IPS-18a (cell line): ENCODE data around the gene RMC1.

Source experiments
- H3K27ac ChIP-seq: one replicate; pipeline ENCODE4 v1.5.1; 2013; ENCODE audit warnings: low read length
- H3K27me3 ChIP-seq: one replicate; pipeline ENCODE4 v1.6.1; 2013; ENCODE audit warnings: mild to moderate bottlenecking, low read length; ENCODE audit not compliant: control insufficient read depth, insufficient read depth
- H3K36me3 ChIP-seq: one replicate; pipeline ENCODE4 v1.6.1; 2013; ENCODE audit warnings: low read depth, low read length; ENCODE audit not compliant: control insufficient read depth
- H3K4me1 ChIP-seq: one replicate; pipeline ENCODE4 v1.6.1; 2013; ENCODE audit warnings: low read depth, low read length; ENCODE audit not compliant: control insufficient read depth
- H3K4me3 ChIP-seq: one replicate; pipeline ENCODE4 v1.5.1; 2013; ENCODE audit warnings: low read length
- H3K9ac ChIP-seq: one replicate; pipeline ENCODE4 v1.6.1; 2013; ENCODE audit warnings: mild to moderate bottlenecking, low read length, moderate library complexity
- H3K9me3 ChIP-seq: one replicate; pipeline ENCODE4 v1.6.1; 2013; ENCODE audit warnings: low read depth, low read length; ENCODE audit not compliant: control insufficient read depth

The RMC1 gene

DNA sequence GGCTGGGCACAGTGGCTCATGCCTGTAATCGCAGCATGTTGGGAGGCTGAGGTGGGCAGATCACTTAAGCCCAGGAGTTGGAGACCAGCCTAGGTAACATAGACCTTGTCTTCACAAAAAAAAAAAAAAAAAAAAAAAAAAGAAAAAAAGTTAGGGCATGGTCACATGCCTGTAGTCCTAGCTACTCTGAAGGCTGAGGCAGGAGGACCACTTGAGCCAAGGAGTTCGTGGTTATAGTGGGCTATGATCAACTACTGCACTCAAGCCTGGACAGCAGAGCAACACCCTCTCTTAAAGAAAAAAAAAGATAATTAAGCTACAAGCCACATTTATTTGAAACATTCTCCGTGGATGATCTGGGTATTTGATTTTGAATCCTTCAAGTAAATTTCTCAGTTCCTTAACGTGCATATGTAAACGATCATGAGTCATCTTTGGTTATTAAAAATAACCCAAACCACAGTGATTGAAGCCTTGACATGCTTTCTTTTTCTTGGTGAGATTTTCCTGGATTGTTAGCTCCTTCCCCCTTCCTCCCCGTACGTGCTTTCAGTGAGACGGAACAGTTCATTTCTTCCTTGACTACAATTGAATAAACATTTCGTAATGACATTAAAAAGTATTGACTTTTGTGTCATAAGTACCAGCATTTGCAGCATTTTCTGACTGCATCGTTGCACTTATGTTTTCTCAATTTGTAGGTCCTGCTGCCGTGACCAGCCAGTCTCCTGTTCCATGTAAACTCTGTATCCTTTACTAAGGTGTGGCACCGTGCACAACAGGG lies 20.3 kb downstream of the RMC1 start:
- Histone ChIP-seq H3K4me3 (no peak overlapping the region), H3K9me3 (no peaks in the 10 kb centered on the region), H3K9ac (no peak overlapping the region), H3K4me1 (no peaks in the 10 kb centered on the region), H3K36me3 (peaks cover 68% of the 10 kb centered on the region), H3K27ac (no peak overlapping the region), H3K27me3 (no peaks in the 10 kb centered on the region)

DNA sequence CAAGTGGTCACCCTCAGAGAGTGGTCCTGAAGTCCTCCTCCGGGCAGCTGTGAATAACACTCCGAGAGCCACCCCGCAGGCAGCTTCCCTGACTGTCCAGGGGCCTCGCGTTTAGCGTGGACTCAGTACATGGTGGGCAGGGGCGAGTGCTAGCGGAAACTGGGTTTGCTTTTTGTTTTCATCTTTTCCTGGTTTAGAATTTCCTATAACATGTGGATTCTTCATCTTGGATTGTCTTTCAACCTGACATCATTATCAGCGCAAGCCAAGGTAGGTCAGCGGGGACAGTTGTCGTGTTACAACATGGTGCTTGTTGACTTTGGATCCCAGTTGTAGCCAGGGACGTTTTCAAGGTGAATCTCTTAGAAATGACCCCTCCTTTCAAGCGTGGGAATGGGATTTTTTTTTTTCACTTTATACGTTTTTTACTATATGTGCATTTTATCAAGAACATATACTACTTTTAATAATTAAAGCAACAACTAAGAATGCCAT lies 20.9 kb downstream of the RMC1 start:
- Histone ChIP-seq H3K4me3 (no peak overlapping the region), H3K36me3 (peaks cover 68% of the 10 kb centered on the region)

DNA sequence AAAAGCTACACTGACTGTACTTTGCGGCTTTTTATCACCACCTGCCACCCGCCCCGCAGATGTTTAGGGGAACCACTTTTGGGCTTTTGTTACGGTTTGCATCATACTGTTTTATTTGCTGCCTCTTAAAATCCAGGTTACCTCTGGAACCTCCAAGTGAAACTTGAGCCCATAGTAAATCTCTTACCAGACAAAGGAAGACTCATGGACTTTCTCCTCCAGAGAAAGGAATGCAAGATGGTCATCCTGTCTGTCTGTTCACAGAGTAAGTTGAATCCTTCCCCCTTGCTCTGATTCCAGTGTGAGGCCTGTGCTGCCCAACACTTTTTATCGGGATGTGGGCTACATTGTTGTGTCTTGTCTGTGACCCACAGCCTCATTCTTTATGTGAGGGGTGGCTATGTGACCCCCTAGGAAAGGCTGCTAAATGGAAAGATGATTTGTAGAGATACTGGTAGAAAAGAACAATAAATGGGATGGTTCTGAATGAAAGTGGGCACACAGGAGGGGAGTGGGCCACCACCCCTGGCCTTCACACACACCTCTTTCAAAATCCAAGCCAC lies 23.3 kb downstream of the RMC1 start:
- no peak overlapping the region for H3K27ac ChIP-seq
- H3K27me3 ChIP-seq: no peaks in the 10 kb centered on the region
- H3K9me3 ChIP-seq: no peaks in the 10 kb centered on the region
- no peak overlapping the region for H3K9ac ChIP-seq
- H3K4me3 ChIP-seq: no peak overlapping the region
- no peaks in the 10 kb centered on the region for H3K4me1 ChIP-seq
- H3K36me3 ChIP-seq: peaks cover 80% of the 10 kb centered on the region

More for the DNA sequence above, 20.9 kb downstream of the RMC1 start:
- Histone ChIP-seq H3K9ac (no peak overlapping the region), H3K9me3 (no peaks in the 10 kb centered on the region), H3K27ac (no peak overlapping the region), H3K27me3 (no peaks in the 10 kb centered on the region), H3K4me1 (no peaks in the 10 kb centered on the region)

DNA sequence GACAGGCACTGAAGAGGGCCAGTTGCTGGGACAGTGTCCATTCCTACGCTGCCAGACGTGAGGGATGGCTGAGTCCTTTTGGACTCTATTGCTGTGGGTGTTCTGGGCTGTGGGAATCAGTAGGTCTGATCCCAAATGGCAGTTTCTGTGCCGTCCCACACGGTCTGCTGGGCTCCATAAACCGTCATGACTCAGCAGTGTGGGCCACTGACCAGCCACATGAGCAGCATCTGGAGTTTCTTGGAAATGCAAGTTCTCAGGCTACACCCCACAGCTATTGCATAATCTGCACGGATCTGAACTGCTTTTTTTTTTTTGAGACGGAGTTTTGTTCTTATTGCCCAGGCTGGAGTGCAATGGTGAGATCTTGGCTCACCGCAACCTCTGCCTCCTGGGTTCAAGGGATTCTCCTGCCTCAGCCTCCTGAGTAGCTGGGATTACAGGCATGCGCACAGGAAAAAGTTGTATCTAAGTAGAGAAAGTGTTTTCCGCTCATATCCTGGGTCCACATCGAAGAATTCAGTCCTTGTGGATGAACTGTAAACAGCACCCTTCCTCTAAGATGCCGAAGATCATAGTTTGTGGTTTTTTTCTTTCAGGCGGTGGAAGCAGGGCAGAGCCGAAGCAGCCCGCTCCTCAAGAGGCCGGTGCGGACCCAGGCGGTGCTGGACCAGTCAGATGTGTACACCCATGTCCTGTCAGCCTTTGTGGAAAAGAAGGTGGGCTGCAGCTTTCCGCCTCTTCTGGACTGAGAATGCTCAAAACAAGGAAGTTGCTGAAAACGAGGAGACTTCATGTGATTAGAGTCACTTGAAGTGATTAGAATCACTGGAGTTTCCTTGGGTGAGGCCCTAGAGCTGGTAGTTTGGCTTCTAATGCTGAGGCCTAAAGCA lies 25.5 kb downstream of the RMC1 start:
- H3K27ac ChIP-seq: no peak overlapping the region
- H3K36me3 ChIP-seq: peaks cover 83% of the 10 kb centered on the region
- H3K4me1 ChIP-seq: no peaks in the 10 kb centered on the region
- no peaks in the 10 kb centered on the region for H3K27me3 ChIP-seq
- H3K4me3 ChIP-seq: no peak overlapping the region
- H3K9me3 ChIP-seq: no peaks in the 10 kb centered on the region
- H3K9ac ChIP-seq: no peak overlapping the region

DNA sequence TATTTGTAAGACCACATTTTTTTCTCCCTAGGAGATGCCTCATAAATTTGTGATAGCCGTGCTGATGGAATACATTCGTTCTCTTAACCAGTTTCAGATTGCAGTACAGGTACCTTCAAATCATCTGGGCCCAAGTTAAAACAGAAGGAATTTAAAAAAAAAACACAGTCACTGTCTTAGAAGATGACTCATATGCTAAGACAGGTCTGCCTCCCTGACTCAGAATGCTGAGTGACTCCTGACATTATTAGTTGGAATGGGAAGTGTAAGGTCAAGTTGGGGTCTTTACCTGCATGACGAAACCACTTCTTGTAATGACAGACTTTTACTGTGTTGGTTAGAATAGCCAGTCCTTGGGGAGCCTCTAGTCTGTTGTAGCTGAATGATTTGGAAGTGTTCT lies 26.3 kb downstream of the RMC1 start:
- Histone ChIP-seq H3K9ac (no peak overlapping the region), H3K9me3 (no peaks in the 10 kb centered on the region), H3K4me1 (no peaks in the 10 kb centered on the region), H3K27me3 (no peaks in the 10 kb centered on the region), H3K27ac (no peak overlapping the region), H3K36me3 (peaks cover 85% of the 10 kb centered on the region), H3K4me3 (no peak overlapping the region)

DNA sequence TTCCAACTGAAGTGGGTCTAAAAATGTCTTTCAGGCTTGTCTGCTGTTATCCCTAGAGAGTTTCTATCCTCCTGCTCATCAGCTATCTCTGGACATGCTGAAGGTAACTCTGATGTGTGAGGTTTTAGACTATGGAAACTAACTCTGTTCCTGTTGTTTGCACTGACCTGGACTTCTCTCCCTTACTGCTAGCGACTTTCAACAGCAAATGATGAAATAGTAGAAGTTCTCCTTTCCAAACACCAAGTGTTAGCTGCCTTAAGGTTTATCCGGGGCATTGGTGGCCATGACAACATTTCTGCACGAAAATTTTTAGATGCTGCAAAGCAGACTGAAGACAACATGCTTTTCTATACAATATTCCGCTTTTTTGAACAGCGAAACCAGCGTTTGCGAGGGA lies 26.9 kb downstream of the RMC1 start:
- Histone ChIP-seq H3K4me3 (no peak overlapping the region), H3K27ac (no peak overlapping the region), H3K36me3 (peaks cover 91% of the 10 kb centered on the region), H3K27me3 (no peaks in the 10 kb centered on the region), H3K4me1 (no peaks in the 10 kb centered on the region), H3K9me3 (no peaks in the 10 kb centered on the region), H3K9ac (no peak overlapping the region)

DNA sequence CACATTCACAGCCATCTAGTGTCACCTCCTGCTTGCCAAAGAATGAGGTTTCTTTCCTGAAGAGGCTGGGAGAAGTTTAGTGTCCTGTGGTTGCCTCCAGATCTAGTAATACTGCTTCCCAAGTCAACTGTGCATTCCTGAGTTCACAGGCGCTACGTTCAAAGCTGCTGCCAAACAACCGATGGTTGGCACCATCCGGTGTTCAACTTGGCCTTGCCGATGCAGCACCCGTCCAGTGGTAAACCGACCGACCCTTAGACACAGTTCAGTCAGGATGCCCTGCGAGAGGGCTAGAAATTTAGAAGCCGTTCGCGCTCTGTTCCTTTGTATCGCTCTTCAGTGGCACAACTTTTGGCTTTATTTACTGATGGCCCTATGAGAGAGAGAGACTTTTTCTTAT lies 28.6 kb downstream of the RMC1 start:
- Histone ChIP-seq H3K9ac (no peak overlapping the region), H3K4me1 (no peaks in the 10 kb centered on the region), H3K27me3 (no peaks in the 10 kb centered on the region), H3K27ac (no peak overlapping the region), H3K36me3 (peaks cover 92% of the 10 kb centered on the region), H3K9me3 (no peaks in the 10 kb centered on the region), H3K4me3 (no peak overlapping the region)

DNA sequence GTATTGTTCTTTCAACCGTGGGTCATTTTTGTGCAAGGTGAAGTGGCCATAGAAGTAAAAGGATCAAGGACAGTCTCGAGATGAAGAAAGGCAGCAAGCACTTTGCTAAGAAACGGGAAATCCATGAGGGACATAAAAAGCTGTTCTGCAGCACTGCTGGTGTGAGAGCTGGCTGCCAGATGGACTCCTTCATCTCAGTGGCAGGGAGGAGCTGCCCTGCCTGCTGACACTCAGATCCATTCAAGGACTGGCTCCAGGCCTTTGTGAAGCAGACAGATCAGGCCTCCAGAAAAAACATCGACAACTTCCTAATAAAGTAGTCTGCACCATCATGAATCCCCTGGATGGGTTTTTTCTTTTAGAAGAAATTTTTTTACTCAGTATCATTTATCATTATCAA lies 29.5 kb downstream of the RMC1 start:
- Histone ChIP-seq H3K4me1 (no peaks in the 10 kb centered on the region), H3K9me3 (no peaks in the 10 kb centered on the region), H3K4me3 (no peak overlapping the region), H3K36me3 (peaks cover 95% of the 10 kb centered on the region), H3K27ac (no peak overlapping the region), H3K27me3 (no peaks in the 10 kb centered on the region), H3K9ac (no peak overlapping the region)

DNA sequence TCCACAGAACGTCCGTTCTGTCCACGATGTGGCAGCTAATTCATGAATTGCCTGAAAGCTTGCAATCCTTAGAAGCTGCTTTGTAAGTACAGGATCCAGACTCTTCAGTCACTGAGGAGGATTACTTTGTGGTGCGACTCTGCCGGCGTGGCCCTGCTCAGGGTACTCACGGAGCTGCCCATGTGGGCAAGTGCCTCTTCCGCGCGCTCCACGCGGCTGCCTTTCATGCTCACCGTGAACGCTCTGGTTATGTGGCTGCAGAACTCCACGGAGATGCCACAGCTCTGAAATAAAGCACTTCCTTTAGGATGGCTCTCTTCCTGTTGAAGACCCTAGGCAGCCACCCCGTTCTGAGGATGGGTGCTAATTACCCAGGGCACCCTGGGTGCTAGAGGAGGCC lies 31.0 kb downstream of the RMC1 start:
- no peaks in the 10 kb centered on the region for H3K9me3 ChIP-seq
- H3K4me3 ChIP-seq: no peak overlapping the region
- no peaks in the 10 kb centered on the region for H3K4me1 ChIP-seq
- peaks cover 95% of the 10 kb centered on the region for H3K36me3 ChIP-seq
- H3K27me3 ChIP-seq: no peaks in the 10 kb centered on the region
- H3K27ac ChIP-seq: no peak overlapping the region
- H3K9ac ChIP-seq: no peak overlapping the region

DNA sequence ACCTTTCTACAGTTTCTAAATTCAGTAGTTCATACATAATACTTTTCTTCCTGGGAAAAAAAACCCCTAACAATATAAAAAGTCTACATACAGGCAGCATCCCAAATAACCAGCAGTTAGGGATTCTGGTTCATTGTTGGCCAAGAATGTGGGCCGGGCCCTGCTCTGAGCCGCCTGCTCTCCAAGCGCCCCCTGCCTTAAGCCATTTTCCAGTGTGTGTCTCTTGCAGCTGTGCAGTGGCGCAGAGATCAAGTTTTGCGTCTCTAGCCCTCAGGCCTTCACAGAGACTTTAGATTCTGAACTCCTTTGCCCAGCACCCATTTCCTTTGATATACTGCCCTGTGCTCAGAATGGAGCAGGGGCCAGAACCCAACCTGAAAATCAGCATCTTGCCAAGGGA lies 32.9 kb downstream of the RMC1 start:
- H3K27me3 ChIP-seq: no peaks in the 10 kb centered on the region
- no peaks in the 10 kb centered on the region for H3K9me3 ChIP-seq
- H3K4me3 ChIP-seq: no peak overlapping the region
- H3K4me1 ChIP-seq: no peaks in the 10 kb centered on the region
- H3K9ac ChIP-seq: no peak overlapping the region
- H3K27ac ChIP-seq: no peak overlapping the region
- peaks cover 95% of the 10 kb centered on the region for H3K36me3 ChIP-seq

DNA sequence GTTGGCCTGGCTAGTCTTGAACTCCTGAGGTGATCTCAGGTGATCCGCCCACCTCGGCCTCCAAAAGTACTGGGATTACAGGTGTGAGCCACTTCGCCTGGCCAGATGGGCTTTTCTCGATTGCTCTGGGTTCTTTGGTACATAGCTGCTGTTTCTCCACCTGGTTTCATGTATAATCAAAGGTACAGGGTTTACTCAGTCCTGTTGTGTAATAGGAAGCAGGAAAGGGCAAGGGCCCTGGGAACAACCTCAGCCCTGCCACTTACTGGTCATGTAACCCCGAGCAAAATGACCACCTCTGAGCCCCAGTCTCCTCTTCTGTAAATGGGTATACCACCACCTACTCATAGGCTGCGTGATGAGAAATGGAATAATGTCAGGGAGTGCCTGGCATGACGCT lies 34.0 kb downstream of the RMC1 start:
- Histone ChIP-seq H3K9ac (no peak overlapping the region), H3K4me1 (no peaks in the 10 kb centered on the region), H3K36me3 (peaks cover 91% of the 10 kb centered on the region), H3K27me3 (no peaks in the 10 kb centered on the region), H3K9me3 (no peaks in the 10 kb centered on the region), H3K27ac (no peak overlapping the region), H3K4me3 (no peak overlapping the region)
